ENCODE data around the gene C2CD3. TPM values are rescaled to one million over a fixed set of nuclear protein-coding genes. Genes with fewer than 3 reads are reported as not detected.

Gene C2CD3
- polyA plus RNA-seq, 3 donors: 0.87 to 12.1 (median 2.9) TPM

DNA sequence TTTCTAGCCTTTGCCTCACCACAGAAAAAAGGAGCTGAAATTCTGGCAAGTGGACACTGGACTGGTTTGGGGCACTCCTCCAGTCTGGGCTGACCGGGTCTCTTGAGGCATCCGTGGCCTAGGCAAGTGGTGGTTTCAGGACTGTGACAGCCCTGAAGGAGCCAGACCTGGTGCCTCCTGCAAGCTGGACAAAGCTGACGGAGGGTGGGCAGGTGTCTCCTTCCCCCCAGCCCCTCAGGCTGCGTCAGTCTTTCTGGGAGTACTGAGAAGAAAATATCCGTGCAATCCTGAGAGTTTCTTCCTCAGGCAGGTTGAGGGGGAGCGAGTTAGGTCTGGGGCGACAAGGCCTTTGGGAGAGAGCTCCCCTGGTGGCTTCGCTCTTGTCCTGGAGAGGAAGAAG is 157.7 kb downstream of the C2CD3 start:
- intact Hi-C loops (cut with micrococcal nuclease): no loop called here
- Mint-ChIP-seq H3K4me1 (peaks cover 31% of the 10 kb centered on the region), H3K36me3 (peaks cover 37 to 56% of the 10 kb centered on the region in 2 donors), H3K9me3 (no peaks in the 10 kb centered on the region), H3K27me3 (ENCODE audit: low read depth in 3 of 3) (peaks cover 0 to 2% (median 0%) of the 10 kb centered on the region in 3 donors), H3K27ac (no peak overlapping the region), H3K4me3 (no peak overlapping the region)
- Histone ChIP-seq H3K4me1 (ENCODE audit: control insufficient read depth in 1 of 2, insufficient read depth in 2 of 2, low read length in 2 of 2) (peaks cover 24 to 34% of the 10 kb centered on the region in 2 donors), H4K20me1 (ENCODE audit: insufficient read depth, low read length) (no peaks in the 10 kb centered on the region), H3K27ac (ENCODE audit: low read depth in 1 of 2, low read length in 2 of 2) (no peak overlapping the region), H3K27me3 (ENCODE audit: control insufficient read depth in 2 of 2, insufficient read depth in 2 of 2, low read length in 2 of 2) (no peaks in the 10 kb centered on the region), H2AFZ (ENCODE audit: insufficient read depth, low read depth, low read length, poor library complexity, severe bottlenecking) (no peak overlapping the region), H3K36me3 (replicated peaks in 1 of 2; ENCODE audit: control insufficient read depth in 1 of 2, insufficient read depth in 2 of 2, low read length in 2 of 2) (peaks cover 10 to 33% of the 10 kb centered on the region in 2 donors), H3K9me3 (replicated peaks in 1 of 2; ENCODE audit: control insufficient read depth in 1 of 2, insufficient read depth in 1 of 2, low read length in 2 of 2) (no peaks in the 10 kb centered on the region), H3K79me2 (ENCODE audit: insufficient read depth, low read length) (no peaks in the 10 kb centered on the region), H3K4me2 (replicated peaks; ENCODE audit: extremely low read depth, low read length, poor library complexity, severe bottlenecking) (no peak overlapping the region), H3K4me3 (replicated peaks in 1 of 3; ENCODE audit: low read depth in 2 of 3, low read length in 3 of 3) (no peak overlapping the region), H3K9ac (ENCODE audit: insufficient read depth, low read length, poor library complexity, severe bottlenecking) (no peak overlapping the region)
- DNase-seq: no peak
- TF ChIP-seq, protein P1, sequence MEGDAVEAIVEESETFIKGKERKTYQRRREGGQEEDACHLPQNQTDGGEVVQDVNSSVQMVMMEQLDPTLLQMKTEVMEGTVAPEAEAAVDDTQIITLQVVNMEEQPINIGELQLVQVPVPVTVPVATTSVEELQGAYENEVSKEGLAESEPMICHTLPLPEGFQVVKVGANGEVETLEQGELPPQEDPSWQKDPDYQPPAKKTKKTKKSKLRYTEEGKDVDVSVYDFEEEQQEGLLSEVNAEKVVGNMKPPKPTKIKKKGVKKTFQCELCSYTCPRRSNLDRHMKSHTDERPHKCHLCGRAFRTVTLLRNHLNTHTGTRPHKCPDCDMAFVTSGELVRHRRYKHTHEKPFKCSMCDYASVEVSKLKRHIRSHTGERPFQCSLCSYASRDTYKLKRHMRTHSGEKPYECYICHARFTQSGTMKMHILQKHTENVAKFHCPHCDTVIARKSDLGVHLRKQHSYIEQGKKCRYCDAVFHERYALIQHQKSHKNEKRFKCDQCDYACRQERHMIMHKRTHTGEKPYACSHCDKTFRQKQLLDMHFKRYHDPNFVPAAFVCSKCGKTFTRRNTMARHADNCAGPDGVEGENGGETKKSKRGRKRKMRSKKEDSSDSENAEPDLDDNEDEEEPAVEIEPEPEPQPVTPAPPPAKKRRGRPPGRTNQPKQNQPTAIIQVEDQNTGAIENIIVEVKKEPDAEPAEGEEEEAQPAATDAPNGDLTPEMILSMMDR (IDR thresholded peaks at IDR 0.05): no peak
- WGBS (ENCODE audit: insufficient coverage): 96% methylated on average over 7 of the region's 8 CpGs

GRCh38 chr11:74012074-74012809 is 158.6 kb downstream of the C2CD3 start:
- H3K4me3 Mint-ChIP-seq: no peak overlapping the region
- peaks cover 36 to 54% of the 10 kb centered on the region in 2 donors for H3K36me3 Mint-ChIP-seq
- no peak overlapping the region for H2AFZ ChIP-seq (ENCODE audit: insufficient read depth, low read depth, low read length, poor library complexity, severe bottlenecking)
- no peak for DNase-seq
- H3K4me1 ChIP-seq (ENCODE audit: control insufficient read depth in 1 of 2, insufficient read depth in 2 of 2, low read length in 2 of 2): peaks cover 15 to 25% of the 10 kb centered on the region in 2 donors
- TF ChIP-seq, protein P1 (IDR thresholded peaks at IDR 0.05): no peak
- peaks cover 31% of the 10 kb centered on the region for H3K4me1 Mint-ChIP-seq
- H3K27me3 Mint-ChIP-seq (ENCODE audit: low read depth in 3 of 3): peaks cover 0 to 2% (median 0%) of the 10 kb centered on the region in 3 donors
- H3K4me2 ChIP-seq (replicated peaks; ENCODE audit: extremely low read depth, low read length, poor library complexity, severe bottlenecking): no peak overlapping the region
- H3K27ac Mint-ChIP-seq: no peak overlapping the region
- intact Hi-C loops (cut with micrococcal nuclease): no loop called here
- no peaks in the 10 kb centered on the region for H3K9me3 ChIP-seq (replicated peaks in 1 of 2; ENCODE audit: control insufficient read depth in 1 of 2, insufficient read depth in 1 of 2, low read length in 2 of 2)
- no peaks in the 10 kb centered on the region for H3K79me2 ChIP-seq (ENCODE audit: insufficient read depth, low read length)
- H4K20me1 ChIP-seq (ENCODE audit: insufficient read depth, low read length): no peaks in the 10 kb centered on the region
- no peaks in the 10 kb centered on the region for H3K9me3 Mint-ChIP-seq
- WGBS (ENCODE audit: insufficient coverage): 97% methylated on average over 7 of the region's 14 CpGs
- H3K27me3 ChIP-seq (ENCODE audit: control insufficient read depth in 2 of 2, insufficient read depth in 2 of 2, low read length in 2 of 2): no peaks in the 10 kb centered on the region
- peaks cover 10 to 33% of the 10 kb centered on the region in 2 donors for H3K36me3 ChIP-seq (replicated peaks in 1 of 2; ENCODE audit: control insufficient read depth in 1 of 2, insufficient read depth in 2 of 2, low read length in 2 of 2)
- no peak overlapping the region for H3K4me3 ChIP-seq (replicated peaks in 1 of 3; ENCODE audit: low read depth in 2 of 3, low read length in 3 of 3)
- no peak overlapping the region for H3K27ac ChIP-seq (ENCODE audit: low read depth in 1 of 2, low read length in 2 of 2)
- no peak overlapping the region for H3K9ac ChIP-seq (ENCODE audit: insufficient read depth, low read length, poor library complexity, severe bottlenecking)

Data from CD14-positive monocyte (primary cell).